Lung (tissue), 12 donors: ENCODE data around the gene SH2D1B. TPM values are rescaled to one million over a fixed set of nuclear protein-coding genes. Genes with fewer than 3 reads are reported as not detected.

ENCODE experiments used
- ATAC-seq: fragments of 200-7000 bp; cut with Tn5 transposase; one replicate; pipeline ENCODE4 v1.9.1; 2020; ENCODE audit warnings: moderate number of reproducible peaks; ENCODE audit not compliant: insufficient read depth, low FRiP score
- DNase-seq, 3 donors: peaks; one replicate each; pipeline ENCODE4 v3.0.0-alpha.2; 2013 to 2017
- H3K27ac ChIP-seq, 2 donors: one replicate each; pipeline ENCODE4 v1.5.1; 2013; ENCODE audit warnings: mild to moderate bottlenecking in 2 of 2, moderate library complexity in 2 of 2, control low read depth in 1 of 2, inconsistent platforms in 1 of 2, low read depth in 1 of 2, low read length in 1 of 2
- H3K27me3 ChIP-seq, 3 donors: one replicate each; pipeline ENCODE4 v1.5.1; 2013; ENCODE audit warnings: low read length in 2 of 3; ENCODE audit not compliant: control insufficient read depth in 3 of 3, insufficient read depth in 3 of 3
- H3K36me3 ChIP-seq, 4 donors: one replicate each; pipeline ENCODE4 v1.5.1; 2013; ENCODE audit warnings: low read length in 4 of 4, mild to moderate bottlenecking in 1 of 4, moderate library complexity in 1 of 4; ENCODE audit not compliant: control insufficient read depth in 4 of 4, insufficient read depth in 4 of 4
- H3K4me1 ChIP-seq, 5 donors: one replicate each; pipeline ENCODE4 v1.5.1; 2013; ENCODE audit warnings: low read length in 5 of 5, mild to moderate bottlenecking in 2 of 5, moderate library complexity in 1 of 5; ENCODE audit not compliant: control insufficient read depth in 5 of 5, insufficient read depth in 5 of 5
- H3K4me3 ChIP-seq: one replicate; pipeline ENCODE4 v1.5.1; 2013; ENCODE audit warnings: mild to moderate bottlenecking, control low read depth, moderate library complexity
- H3K9ac ChIP-seq, 2 donors: one replicate each; pipeline ENCODE4 v1.5.1; 2013; ENCODE audit warnings: low read length in 2 of 2, control low read depth in 1 of 2; ENCODE audit not compliant: insufficient read depth in 1 of 2
- H3K9me3 ChIP-seq, 4 donors: one replicate each; pipeline ENCODE4 v1.5.1; 2013; ENCODE audit warnings: low read length in 3 of 4, mild to moderate bottlenecking in 1 of 4, moderate library complexity in 1 of 4; ENCODE audit not compliant: control insufficient read depth in 4 of 4, insufficient read depth in 3 of 4
- CTCF ChIP-seq: IDR thresholded peaks from 2 replicates; pipeline ENCODE4 v1.5.1; 2012; ENCODE audit warnings: mild to moderate bottlenecking; ENCODE audit errors: control extremely low read depth, extremely low read depth
- WGBS, 2 donors: extraction: QIAGEN DNeasy Blood & Tissue Kit; methylation state at CpG; one replicate each; pipeline ENCODE4 v1.1.7; 2013; 5-methylcytosine and 5-hydroxymethylcytosine counted together
- polyA plus RNA-seq, 2 donors: library from polyadenylated mRNA; stranded (reverse); fragments of 200-250 nt; gene quantifications; one replicate each; pipeline ENCODE4 v1.2.1, GENCODE V29; 2013
- total RNA-seq, 2 donors: library from RNA; depleted of rRNA in 1 of 2; stranded (reverse); fragments of >200 nt in 1 of 2; gene quantifications; one replicate each; pipeline ENCODE4 v1.2.1, GENCODE V29; 2014 to 2021
- donor health status: control.
- donor health status: control.
- donor health status: Bipolar disorder and iron deficiency.
- donor health status: healthy.
- donor health status: DM: yes; HTN: yes; CAD: no.

The SH2D1B gene
- total and polyA plus RNA-seq, 4 donors: 0.26 to 1.6 (median 1.0) TPM

DNA sequence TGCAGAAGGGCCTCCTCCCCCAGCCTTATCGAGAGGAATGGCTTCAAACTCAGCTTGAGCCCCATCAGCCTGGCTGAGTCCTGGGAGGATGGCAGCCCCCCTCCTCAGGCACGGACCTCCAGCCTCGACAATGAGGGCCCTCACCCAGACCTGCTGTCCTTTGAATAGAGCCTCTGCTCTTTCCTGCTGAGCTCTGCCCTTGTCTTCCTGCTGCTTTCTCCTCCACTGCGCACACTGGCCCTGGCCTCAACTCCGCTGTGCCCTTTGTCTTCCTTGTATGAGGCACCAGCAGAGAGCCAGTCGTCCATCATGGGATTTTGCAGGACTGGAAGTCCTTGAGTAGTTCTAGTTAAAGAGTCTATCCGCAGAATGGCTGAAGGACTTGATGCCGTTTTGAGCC is 28.4 kb downstream of the SH2D1B start:
- Histone ChIP-seq H3K4me1 (peaks cover 0 to 3% (median 0%) of the 10 kb centered on the region in 5 donors), H3K9ac (no peak overlapping the region), H3K9me3 (no peaks in the 10 kb centered on the region), H3K36me3 (no peaks in the 10 kb centered on the region), H3K4me3 (no peak overlapping the region), H3K27ac (no peak overlapping the region), H3K27me3 (no peaks in the 10 kb centered on the region)
- no peak for DNase-seq
- no peak for ATAC-seq
- TF ChIP-seq CTCF: no peak
- WGBS, 2 donors: 95% methylated on average over 8 of the region's 8 CpGs

GRCh38 chr1:162383091-162383490 is 28.8 kb downstream of the SH2D1B start:
- ATAC-seq (no peak), DNase-seq (no peak)
- Histone ChIP-seq H3K36me3 (no peaks in the 10 kb centered on the region), H3K27me3 (no peaks in the 10 kb centered on the region), H3K9ac (no peak overlapping the region), H3K27ac (no peak overlapping the region), H3K4me3 (no peak overlapping the region), H3K9me3 (no peaks in the 10 kb centered on the region), H3K4me1 (peaks cover 0 to 3% (median 0%) of the 10 kb centered on the region in 5 donors)
- TF ChIP-seq CTCF: no peak
- 95 to 96% methylated on average over 6 of the region's 6 CpGs for WGBS, 2 donors

- 88 to 97% methylated on average over 13 of the region's 13 CpGs for WGBS, 2 donors
Observed at GRCh38 chr1:162381941-162382750, 29.8 kb downstream of the SH2D1B start.

More at GRCh38 chr1:162381941-162382750, 29.8 kb downstream of the SH2D1B start:
- no peak for TF ChIP-seq CTCF
- ATAC-seq (no peak), DNase-seq (no peak)
- Histone ChIP-seq H3K4me1 (peaks cover 0 to 3% (median 0%) of the 10 kb centered on the region in 5 donors), H3K4me3 (no peak overlapping the region), H3K36me3 (no peaks in the 10 kb centered on the region), H3K27ac (peak overlapping the region in 1 of 2 donors; percentile 68), H3K27me3 (no peaks in the 10 kb centered on the region), H3K9me3 (no peaks in the 10 kb centered on the region), H3K9ac (no peak overlapping the region)
